Ishikawa (cell line): ENCODE measurements around the gene MEOX2.

Source experiments
- CEBPB ChIP-seq: IDR thresholded peaks from 2 replicates; pipeline ENCODE4 v1.6.1; 2012
- CREB1 ChIP-seq: IDR thresholded peaks from 2 replicates; pipeline ENCODE4 v1.6.1; 2012; ENCODE audit warnings: low read depth
- EP300 ChIP-seq: IDR thresholded peaks from 2 replicates; pipeline ENCODE4 v1.6.1; 2012; ENCODE audit warnings: borderline replicate concordance
- FOXM1 ChIP-seq: IDR thresholded peaks from 2 replicates; pipeline ENCODE4 v1.6.1; 2012; ENCODE audit warnings: low read depth, borderline replicate concordance
- MAX ChIP-seq: IDR thresholded peaks from 2 replicates; pipeline ENCODE4 v1.6.1; 2012
- NFIC ChIP-seq: IDR thresholded peaks from 2 replicates; pipeline ENCODE4 v1.6.1; 2012
- RAD21 ChIP-seq: IDR thresholded peaks from 2 replicates; pipeline ENCODE4 v1.6.1; 2012; ENCODE audit warnings: low read depth
- REST ChIP-seq: IDR thresholded peaks from 2 replicates; pipeline ENCODE4 v1.6.1; 2012; ENCODE audit warnings: low read depth, mild to moderate bottlenecking
- TAF1 ChIP-seq: IDR thresholded peaks from 2 replicates; pipeline ENCODE4 v1.6.1; 2012; ENCODE audit warnings: low read depth, mild to moderate bottlenecking
- TCF12 ChIP-seq: IDR thresholded peaks from 2 replicates; pipeline ENCODE4 v1.6.1; 2012; ENCODE audit warnings: low read depth
- TEAD4 ChIP-seq: IDR thresholded peaks from 2 replicates; pipeline ENCODE4 v1.6.1; 2012
- USF1 ChIP-seq: IDR thresholded peaks from 2 replicates; pipeline ENCODE4 v1.6.1; 2012
- YY1 ChIP-seq: IDR thresholded peaks from 2 replicates; pipeline ENCODE4 v1.6.1; 2012; ENCODE audit warnings: low read depth
- ZBTB7A ChIP-seq: IDR thresholded peaks from 2 replicates; pipeline ENCODE4 v1.6.1; 2012; ENCODE audit warnings: low read depth

GRCh38 chr7:15681631-15682030, 4.9 kb downstream of the MEOX2 start:
- TF ChIP-seq REST (no peak), EP300 (no peak), TAF1 (no peak), CEBPB (no peak), YY1 (no peak), MAX (no peak), RAD21 (no peak), USF1 (no peak), CREB1 (no peak), NFIC (no peak), TEAD4 (no peak), ZBTB7A (no peak), TCF12 (no peak), FOXM1 (no peak)
